Cerebellar cortex (tissue), 1 donor: ENCODE data around the gene EEF1A2.
A peak's percentile ranks its signal among the peaks of the same experiment; 100 is the strongest.

Experiments used
- DNase-seq: peaks from one replicate; pipeline ENCODE4 v3.0.0-alpha.2; 2015; ENCODE audit warnings: low spot score

Gene EEF1A2

GRCh38 chr20:63469713-63470101, 29.2 kb downstream of the EEF1A2 start:
- no peak for DNase-seq

GRCh38 chr20:63469019-63469712, 29.7 kb downstream of the EEF1A2 start:
- DNase-seq: no peak

GRCh38 chr20:63468421-63468820, 30.5 kb downstream of the EEF1A2 start:
- DNase-seq: no peak

- DNase-seq: no peak
These were observed 31.4 kb downstream of the EEF1A2 start for GRCh38 chr20:63467294-63468083.

GRCh38 chr20:63466861-63467260, 32.0 kb downstream of the EEF1A2 start:
- DNase-seq: no peak

GRCh38 chr20:63466250-63466825, 32.5 kb downstream of the EEF1A2 start:
- no peak for DNase-seq

GRCh38 chr20:63465380-63466249, 33.3 kb downstream of the EEF1A2 start:
- DNase-seq: no peak

GRCh38 chr20:63464289-63464635, 34.6 kb downstream of the EEF1A2 start:
- DNase-seq: no peak

GRCh38 chr20:63463400-63464288, 35.2 kb downstream of the EEF1A2 start:
- no peak for DNase-seq

GRCh38 chr20:63462244-63462643, 36.6 kb downstream of the EEF1A2 start:
- no peak for DNase-seq

GRCh38 chr20:63461104-63461763, 37.6 kb downstream of the EEF1A2 start:
- DNase-seq: no peak

- no peak for DNase-seq
These were observed 39.9 kb downstream of the EEF1A2 start for GRCh38 chr20:63459070-63459380.

- DNase-seq: no peak
These were observed 40.5 kb downstream of the EEF1A2 start for GRCh38 chr20:63458170-63459069.

GRCh38 chr20:63457737-63458136, 41.1 kb downstream of the EEF1A2 start:
- DNase-seq: no peak

- DNase-seq: no peak
These were observed 42.2 kb downstream of the EEF1A2 start for GRCh38 chr20:63456429-63457284.

- no peak for DNase-seq
These were observed 43.4 kb downstream of the EEF1A2 start for GRCh38 chr20:63455568-63455859.

- peak; percentile 30 for DNase-seq
These were observed 43.9 kb downstream of the EEF1A2 start for GRCh38 chr20:63454731-63455567.
